GM19099 (cell line): ENCODE data around the gene CBX7.

Source experiments
- POLR2A ChIP-seq: IDR thresholded peaks from 3 replicates; pipeline ENCODE4 v1.6.1; 2011; ENCODE audit warnings: low read depth; ENCODE audit not compliant: insufficient read length; ENCODE audit errors: extremely low read depth

CBX7 gene

GRCh38 chr22:39152024-39152510, 413 bp downstream of the CBX7 start:
- TF ChIP-seq POLR2A = no peak

GRCh38 chr22:39151329-39151975, 1.0 kb downstream of the CBX7 start:
- no peak for TF ChIP-seq POLR2A

- TF ChIP-seq POLR2A = no peak
These were observed 1.6 kb downstream of the CBX7 start for GRCh38 chr22:39150848-39151215.

GRCh38 chr22:39149915-39150847, 2.3 kb downstream of the CBX7 start:
- no peak for TF ChIP-seq POLR2A

- peak; percentile 46 for TF ChIP-seq POLR2A
These were observed 3.5 kb downstream of the CBX7 start for GRCh38 chr22:39148727-39149535.

GRCh38 chr22:39148026-39148726, 4.3 kb downstream of the CBX7 start:
- TF ChIP-seq POLR2A = no peak

- no peak for TF ChIP-seq POLR2A
These were observed 5.0 kb downstream of the CBX7 start for GRCh38 chr22:39147335-39148025.

- no peak for TF ChIP-seq POLR2A
These were observed 6.0 kb downstream of the CBX7 start for GRCh38 chr22:39146256-39147101.

GRCh38 chr22:39144101-39144767, 8.2 kb downstream of the CBX7 start:
- TF ChIP-seq POLR2A = peak; percentile 59

GRCh38 chr22:39142088-39142680, 10.3 kb downstream of the CBX7 start:
- TF ChIP-seq POLR2A = no peak

GRCh38 chr22:39139933-39140332, 12.5 kb downstream of the CBX7 start:
- no peak for TF ChIP-seq POLR2A

GRCh38 chr22:39138357-39138997, 14.0 kb downstream of the CBX7 start:
- TF ChIP-seq POLR2A = no peak
